ENCODE data around the gene PTCD3.

DNA sequence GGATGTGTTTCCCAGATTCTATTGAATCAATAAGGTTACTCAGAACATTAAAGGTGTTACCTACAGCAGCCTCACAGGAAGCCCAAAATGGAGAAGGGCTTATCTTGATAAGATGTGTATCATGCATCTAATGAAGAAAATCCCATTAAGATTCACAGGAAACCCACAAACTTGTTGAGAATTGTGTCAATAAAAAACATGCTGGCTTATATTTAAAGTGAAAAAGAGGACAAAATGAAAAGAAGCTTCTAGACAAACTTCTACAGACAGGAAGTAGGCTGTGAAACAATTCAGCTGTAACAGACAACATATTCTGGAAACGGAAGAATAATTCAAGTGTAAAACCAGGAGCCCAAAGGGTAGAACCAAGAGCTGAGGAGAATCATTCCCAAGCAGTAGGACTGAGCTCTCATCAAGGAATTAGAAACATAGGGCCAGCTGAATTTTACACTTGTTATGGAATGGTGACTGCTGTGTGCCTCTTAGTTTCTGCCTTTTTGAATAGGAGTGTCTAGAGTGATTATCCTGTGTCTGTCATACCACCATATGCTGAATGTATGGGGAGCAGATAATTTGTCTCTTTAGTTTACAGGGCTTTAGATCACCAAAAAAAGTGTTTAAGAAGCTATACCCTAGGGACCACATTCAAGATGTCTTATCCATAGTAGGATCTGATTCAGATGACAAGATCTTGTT, 79.6 kb downstream of the PTCD3 start:
- TF ChIP-seq, protein P1, sequence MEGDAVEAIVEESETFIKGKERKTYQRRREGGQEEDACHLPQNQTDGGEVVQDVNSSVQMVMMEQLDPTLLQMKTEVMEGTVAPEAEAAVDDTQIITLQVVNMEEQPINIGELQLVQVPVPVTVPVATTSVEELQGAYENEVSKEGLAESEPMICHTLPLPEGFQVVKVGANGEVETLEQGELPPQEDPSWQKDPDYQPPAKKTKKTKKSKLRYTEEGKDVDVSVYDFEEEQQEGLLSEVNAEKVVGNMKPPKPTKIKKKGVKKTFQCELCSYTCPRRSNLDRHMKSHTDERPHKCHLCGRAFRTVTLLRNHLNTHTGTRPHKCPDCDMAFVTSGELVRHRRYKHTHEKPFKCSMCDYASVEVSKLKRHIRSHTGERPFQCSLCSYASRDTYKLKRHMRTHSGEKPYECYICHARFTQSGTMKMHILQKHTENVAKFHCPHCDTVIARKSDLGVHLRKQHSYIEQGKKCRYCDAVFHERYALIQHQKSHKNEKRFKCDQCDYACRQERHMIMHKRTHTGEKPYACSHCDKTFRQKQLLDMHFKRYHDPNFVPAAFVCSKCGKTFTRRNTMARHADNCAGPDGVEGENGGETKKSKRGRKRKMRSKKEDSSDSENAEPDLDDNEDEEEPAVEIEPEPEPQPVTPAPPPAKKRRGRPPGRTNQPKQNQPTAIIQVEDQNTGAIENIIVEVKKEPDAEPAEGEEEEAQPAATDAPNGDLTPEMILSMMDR (optimal IDR thresholded peaks at IDR 0.05 in 1 of 3, IDR thresholded peaks at IDR 0.05 in 1 of 3, conservative IDR thresholded peaks at IDR 0.05 in 1 of 3; ENCODE audit: extremely low read depth in 1 of 3, insufficient read depth in 2 of 3, low read length in 3 of 3), result no peak
- TF ChIP-seq EZH2 (IDR thresholded peaks at IDR 0.05; ENCODE audit: low read length), result no peak

All from keratinocyte (primary cell).